ENCODE results near the gene OPRM1. TPM values are rescaled to one million over a fixed set of nuclear protein-coding genes. Genes with fewer than 3 reads are reported as not detected.
"Not testable (repeated sequence)": the region's sequence is repeated elsewhere in the genome, so short reads cannot be mapped to it uniquely, and the experiment has no call there.

Gene OPRM1
- total RNA-seq, 1 donor from 2014 or later, result not detected

DNA sequence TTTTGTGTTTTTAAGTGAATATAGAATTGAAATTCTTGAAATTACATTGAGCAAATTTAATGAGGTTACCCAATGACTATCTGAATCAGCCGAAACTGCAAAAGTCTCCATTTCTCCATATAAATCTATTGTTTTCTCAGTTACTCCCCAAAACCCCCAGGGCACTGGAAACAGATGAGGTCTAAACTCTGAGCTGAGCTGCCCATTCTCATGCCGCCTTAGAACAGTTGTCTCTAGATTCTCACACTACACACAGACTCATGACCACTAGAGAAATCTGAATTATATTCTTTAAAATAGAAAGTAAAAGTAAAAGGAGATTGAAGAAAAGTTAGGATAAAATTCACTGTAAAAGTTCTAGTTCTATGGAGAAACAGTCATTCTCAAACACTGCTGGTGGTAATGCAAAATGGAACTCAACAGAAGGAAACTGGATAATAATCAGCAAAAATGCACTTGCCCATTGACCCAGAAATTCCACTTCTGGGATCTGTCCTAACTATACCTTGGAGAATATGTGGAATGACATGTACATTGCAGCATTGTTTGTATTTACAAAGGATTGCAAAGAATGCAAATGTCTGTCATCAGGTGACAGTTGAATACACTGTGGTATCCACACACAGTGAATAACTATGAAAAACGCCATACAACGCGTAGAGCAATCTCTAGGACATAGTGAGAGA is 192.0 kb downstream of the OPRM1 start:
- intact Hi-C loops (cut with DNase I), result no loop called here
- DNase-seq (ENCODE audit: low spot score), result no peak

DNA sequence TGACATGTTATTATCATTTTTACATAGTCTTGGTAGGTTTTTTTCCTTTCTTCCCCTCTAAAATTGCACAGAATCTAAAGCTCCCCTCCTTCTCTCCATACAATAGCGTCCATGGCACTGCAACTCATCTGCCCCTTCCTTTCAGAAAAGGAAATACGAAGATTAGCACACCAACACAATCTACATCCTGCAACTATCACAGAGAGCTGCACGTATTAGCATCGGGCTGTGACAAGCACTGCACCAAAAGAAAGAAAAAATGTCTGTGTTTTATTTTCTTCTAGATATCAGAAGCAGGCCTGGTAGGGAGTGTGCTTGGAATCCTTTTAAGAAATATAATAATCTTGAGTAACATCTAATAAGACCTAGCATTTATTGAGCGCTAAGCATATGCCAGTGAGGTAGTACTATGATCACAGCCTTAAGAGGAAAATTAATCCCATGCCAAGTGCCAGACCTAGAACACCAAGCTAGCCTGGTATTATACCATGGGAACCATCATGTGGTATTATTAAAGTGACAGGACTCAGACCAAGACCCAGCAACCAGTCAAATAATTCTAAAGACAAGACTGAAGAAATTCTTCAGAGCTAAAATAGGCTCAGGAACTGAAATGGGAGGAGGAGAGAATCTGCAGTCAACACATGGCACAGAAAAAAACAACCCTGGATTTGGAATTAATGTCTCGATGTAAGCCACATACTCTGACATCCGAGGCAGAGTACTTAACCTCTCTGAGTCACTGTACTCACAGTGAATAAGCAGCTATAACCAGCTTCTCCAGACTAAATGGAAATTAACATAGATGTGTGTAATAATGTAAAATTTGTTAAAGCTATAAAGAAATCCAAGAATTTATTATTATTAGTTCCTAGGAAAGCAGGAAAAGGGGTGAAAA is 193.2 kb downstream of the OPRM1 start:
- intact Hi-C loops (cut with DNase I), result no loop called here
- no peak for DNase-seq (ENCODE audit: low spot score)

DNA sequence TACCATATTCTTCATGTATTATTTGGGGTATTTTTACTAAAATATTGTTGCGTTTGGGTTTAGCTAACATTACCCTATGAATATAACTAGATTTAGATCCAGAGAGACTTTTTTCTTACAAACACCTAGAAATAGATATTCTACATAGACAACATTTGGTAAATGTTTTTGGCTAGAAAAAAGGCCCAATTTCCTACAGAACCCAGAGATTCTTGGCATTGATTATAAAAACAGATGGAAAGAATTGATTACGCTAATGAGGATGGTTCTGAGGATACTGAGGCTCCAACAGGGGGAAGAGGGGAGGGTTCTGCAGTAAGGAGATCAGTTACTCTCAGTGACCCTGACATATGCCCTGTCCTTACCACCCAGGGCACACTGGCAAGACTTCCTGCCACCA is 194.3 kb downstream of the OPRM1 start:
- intact Hi-C loops (cut with DNase I), result no loop called here
- no peak for DNase-seq (ENCODE audit: low spot score)

DNA sequence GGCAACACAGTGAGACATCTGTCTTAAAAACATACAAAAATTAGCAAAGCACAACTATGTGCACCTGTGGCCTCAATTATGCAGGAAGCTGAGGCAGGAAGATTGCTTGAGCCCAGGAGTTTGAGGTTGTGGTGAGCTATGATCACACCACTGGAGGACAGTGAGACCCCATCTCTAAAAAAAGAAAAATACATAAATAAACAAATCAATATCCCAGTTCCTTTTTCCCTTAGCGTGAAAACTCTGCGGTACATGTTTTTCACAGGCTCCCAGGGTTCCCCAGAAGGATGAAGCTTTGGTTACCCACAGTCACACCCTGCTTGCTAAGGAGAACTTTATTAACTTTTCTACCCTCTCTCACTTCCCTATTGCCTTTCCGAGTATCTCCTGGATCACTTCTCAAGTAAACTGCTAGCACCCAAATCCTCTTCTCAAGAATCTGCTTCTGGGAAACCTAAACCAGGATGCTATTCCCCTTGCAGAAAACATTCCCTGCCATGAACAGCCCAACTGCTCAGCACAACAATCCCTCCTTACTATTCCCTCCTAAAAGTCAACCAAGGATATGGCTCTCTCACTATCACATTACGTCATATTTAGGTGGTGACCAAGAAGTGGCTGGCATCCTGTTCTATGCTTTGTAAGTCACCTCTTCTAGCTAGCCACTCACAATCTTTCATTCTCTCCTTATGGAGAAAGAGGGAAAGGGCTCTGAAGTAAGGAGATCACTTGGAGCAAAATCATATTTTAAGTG is 195.2 kb downstream of the OPRM1 start:
- intact Hi-C loops (cut with DNase I), result no loop called here

DNA sequence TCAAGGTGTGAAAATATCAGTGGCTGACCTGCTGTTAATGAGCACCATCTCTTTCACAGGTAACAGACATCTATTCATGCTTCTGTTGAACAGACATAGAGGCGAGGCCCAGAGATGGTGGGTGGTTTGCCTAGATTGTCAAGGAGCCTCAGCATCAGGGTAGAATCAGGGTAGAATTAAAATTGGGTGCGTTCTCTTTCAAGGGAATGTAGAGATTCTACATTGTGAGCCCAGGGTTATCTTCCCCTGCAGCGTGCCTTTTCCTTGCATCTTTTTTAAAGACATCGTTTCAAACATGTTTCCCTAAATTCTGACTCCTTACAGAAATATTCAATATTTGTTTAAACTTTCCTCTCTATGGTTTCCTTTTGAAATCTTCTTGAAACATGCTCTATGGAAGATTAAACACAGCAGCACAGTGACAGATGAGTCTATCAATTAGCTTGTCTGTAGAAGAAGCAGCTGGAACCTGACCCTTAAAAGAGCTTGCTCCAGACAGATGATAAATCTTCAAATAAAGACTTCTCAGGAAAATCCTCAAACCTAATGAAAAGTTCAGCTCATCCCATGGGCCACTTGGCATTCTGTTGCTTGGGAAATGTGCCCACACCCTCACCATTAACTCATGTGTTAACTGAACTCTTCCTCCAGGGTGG is 197.7 kb downstream of the OPRM1 start:
- DNase-seq (ENCODE audit: low spot score), result no peak
- intact Hi-C loops (cut with DNase I), result no loop called here

More for the DNA sequence above, 195.2 kb downstream of the OPRM1 start:
- DNase-seq (ENCODE audit: low spot score), result no peak

DNA sequence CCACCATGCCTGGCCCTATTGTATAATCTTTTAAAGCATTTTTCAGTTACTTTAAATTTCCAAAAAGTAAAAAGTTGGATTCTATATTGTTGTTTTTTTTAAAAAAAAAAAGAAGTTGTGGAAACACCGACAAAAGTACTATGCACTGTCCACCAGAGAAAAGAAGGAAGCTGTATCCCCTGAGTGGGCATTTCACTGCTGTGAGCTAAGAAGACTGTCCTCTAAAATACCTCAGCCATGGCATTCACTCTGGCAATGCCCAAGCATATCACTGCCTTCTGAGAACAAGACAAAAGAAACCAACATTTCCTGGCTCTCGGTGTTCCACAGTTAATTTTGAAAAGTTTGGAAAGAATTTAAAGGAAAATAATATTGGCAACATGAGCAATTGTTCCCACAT is 199.8 kb downstream of the OPRM1 start:
- intact Hi-C loops (cut with DNase I), result no loop called here
- DNase-seq (ENCODE audit: low spot score), result no peak

DNA sequence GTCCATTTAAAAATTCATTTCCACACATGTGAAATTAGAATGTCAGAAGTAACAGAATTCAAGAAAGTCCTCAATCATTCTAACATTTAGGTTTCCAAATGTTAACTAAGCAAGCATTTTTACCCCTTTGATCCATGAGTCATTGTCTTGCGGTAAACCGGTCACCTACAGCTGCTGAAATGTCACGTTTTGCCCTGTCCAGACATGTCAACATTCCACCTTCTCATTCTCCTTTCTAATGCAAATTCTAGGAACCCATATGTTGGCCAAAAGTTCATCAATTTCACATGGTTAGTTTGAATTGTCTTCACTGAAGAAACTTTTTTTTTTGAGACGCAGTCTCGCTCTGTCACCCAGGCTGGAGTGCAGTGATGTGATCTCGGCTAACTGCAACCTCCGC is 200.4 kb downstream of the OPRM1 start:
- intact Hi-C loops (cut with DNase I), result no loop called here
- no peak for DNase-seq (ENCODE audit: low spot score)

DNA sequence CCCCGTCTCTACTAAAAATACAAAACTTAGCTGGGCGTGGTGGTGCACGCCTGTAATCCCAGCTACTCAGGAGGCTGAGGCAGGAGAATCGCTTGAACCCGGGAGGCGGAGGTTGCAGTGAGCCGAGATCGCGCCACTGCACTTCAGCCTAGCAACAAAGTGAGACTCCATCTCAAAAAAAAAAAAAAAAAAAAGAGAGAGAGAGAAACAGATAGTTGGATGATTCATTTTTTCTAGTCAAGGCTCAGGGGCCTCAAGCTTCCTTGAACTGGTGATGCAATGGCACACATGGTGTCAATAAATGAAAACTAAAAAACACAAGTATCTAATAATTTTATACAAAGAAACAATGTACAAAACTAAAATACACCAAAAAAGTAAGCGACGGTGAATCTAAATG is 202.0 kb downstream of the OPRM1 start:
- intact Hi-C loops (cut with DNase I); DNase-seq (ENCODE audit: low spot score): not testable (repeated sequence)

DNA sequence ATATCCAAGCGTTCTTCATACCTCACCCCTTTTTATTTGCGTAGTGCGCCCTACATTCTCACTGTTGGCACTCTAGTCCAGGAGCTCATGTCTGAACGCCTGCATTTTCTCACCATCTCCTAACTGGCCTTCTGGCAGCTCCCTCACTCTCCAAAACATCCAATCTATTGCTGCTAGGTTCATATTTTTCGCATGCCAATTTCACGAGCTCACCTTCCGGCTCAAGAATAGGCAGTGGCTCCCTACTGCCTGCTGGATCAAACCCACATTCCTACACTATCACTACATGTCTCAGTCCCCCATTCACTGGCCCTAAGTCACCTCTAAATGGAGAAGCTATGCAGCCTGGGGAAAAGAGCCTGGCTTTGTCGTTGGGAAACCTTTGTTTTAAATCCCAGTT is 202.5 kb downstream of the OPRM1 start:
- DNase-seq (ENCODE audit: low spot score), result no peak
- intact Hi-C loops (cut with DNase I), result no loop called here

DNA sequence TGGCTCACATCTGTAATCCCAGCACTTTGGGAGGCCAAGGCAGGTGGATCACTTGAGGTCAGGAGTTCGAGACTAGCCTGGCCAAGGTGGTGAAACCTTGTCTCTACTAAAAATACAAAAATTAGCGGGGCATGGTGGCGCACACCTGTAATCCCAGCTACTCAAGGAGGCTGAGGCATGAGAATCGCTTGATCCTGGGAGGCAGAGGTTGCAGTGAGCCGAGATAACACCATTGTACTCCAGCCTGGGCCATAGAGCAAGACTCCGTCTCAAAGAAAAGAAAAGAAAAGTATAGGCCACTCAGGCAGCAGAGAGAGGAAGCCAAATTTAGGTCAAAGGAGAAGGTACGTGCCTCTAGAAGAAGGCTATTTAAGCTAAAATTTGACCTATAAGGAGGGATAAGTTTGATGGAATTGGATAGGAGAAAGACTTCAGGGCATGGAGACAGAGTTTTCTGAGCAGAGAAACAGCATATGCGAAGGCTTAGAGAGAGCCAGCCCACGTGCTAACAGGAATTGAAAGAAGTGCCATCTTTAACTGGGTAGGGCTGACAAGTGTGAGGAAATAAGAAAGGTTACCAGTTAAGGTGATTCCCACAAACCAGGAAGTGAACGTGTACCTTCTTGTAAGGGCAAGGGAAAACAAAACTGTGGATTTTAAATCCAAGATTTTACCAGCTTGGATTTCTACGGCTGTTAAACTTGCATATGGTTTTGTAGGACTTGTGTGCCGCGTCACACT is 203.7 kb downstream of the OPRM1 start:
- intact Hi-C loops (cut with DNase I), result no loop called here
- no peak for DNase-seq (ENCODE audit: low spot score)

DNA sequence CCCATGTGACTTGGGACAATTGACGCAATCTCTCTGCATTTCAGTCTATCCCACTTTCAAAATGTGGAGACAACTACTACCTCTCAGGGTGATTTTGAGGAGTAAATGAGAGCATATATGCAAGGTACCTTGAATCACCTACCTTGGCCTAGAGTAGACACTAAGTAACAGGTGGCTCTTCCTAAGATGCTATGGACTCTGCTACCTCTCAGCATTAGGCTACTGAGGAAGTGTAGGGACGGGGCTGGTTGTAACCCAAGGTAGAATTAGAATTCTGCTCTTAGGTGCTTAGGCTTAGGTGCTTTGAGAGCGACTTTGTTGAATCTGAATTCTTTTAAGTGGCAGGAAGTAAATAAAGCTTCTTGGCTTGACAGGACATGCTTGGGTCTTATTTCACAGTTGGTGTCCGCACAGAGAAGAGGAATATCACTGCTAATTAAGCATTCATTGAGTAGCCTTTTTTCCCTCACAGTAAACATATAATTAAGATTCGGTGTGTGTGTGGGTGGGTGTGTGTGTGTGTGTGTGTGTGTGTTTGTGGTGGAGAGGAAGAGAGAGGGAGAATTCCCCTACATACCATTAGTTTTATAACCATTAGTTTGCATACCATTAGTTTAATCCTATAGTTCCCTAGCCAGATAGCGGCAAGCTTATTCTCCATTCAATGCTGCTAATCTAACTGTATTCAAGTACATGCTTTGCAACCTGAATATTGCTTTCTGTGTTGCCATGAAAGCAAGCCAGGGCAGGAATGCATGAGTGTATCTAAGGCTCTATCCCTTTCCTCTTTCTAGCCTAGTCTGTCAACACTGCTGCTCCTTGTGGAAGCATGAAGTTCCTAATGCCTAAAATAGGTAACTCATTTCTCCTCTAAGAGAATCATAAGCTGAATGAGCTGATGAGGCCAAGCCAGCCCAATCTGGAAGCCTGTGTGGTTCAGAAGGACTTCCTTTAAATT is 205.0 kb downstream of the OPRM1 start:
- intact Hi-C loops (cut with DNase I), result no loop called here
- no peak for DNase-seq (ENCODE audit: low spot score)

DNA sequence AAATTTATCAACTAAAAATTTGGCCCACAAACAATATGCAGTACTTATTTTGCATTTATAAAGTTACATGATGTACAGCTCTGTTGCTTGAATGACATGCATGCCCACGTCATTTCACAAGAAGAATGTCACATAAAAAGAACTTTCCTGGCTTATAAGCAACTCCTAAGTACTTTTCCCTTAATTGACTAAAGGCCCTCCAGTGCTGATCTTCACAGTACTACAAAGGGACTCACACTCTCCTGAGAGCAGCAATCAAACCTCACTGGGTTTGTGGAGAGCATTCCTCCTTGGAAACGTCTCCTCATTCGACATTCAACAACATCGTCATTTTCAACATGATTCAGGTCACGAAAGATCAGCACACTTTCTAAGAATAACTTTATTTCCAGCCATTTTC is 206.5 kb downstream of the OPRM1 start:
- intact Hi-C loops (cut with DNase I), result no loop called here
- no peak for DNase-seq (ENCODE audit: low spot score)

DNA sequence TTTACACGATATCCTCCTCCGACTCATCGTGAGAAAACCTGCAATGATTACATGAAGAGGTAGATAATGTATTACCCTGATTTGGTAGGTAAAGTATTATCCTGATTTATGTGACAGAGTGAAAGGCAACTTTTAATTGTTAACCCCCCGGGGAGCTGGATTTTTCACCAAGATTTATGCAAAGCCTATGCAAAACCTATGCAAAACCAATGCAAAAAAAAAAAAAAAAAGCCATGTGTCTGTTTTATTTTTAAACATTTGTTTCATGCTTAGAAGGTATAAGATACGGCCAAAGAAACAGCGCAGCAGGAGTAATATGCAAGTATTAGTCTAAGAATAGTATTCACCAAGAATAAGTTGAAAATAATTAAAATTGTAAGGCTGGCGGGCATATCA is 207.7 kb downstream of the OPRM1 start:
- DNase-seq (ENCODE audit: low spot score), result no peak
- intact Hi-C loops (cut with DNase I), result no loop called here

DNA sequence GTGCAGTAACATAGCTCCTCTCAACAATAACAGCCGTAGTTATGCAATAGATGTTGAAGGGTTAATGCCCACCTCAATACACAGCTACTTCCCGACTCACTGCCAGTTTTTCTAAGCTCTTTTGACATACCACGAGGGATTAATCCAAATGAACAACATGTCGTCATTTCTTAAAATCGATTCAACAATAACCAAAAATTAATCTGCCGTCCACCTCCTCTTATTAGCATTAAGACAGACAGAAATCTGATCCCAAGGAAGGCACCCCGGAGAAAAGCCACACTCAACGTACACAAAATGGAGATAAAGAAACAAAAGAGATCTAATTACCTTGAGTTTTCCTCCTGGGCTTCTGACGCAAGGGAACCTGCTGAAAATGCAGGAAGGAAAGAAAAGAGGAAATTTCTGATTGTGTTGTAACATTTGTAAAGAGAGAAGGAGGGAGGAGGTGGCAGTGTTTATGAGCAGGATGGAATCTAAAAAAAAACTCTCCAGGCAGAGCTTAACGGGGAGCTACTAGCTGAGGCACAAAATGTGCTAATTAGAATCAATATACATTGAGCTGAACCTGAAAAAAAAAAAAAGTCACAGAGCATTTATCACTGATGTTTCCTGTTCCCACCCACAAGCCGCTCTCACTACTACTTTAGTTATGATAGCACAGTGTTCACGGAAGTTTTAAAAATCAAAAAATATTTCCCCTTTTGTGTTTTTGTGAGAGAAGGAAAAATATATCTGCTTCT is 208.2 kb downstream of the OPRM1 start:
- intact Hi-C loops (cut with DNase I), result no loop called here
- DNase-seq (ENCODE audit: low spot score), result no peak

DNA sequence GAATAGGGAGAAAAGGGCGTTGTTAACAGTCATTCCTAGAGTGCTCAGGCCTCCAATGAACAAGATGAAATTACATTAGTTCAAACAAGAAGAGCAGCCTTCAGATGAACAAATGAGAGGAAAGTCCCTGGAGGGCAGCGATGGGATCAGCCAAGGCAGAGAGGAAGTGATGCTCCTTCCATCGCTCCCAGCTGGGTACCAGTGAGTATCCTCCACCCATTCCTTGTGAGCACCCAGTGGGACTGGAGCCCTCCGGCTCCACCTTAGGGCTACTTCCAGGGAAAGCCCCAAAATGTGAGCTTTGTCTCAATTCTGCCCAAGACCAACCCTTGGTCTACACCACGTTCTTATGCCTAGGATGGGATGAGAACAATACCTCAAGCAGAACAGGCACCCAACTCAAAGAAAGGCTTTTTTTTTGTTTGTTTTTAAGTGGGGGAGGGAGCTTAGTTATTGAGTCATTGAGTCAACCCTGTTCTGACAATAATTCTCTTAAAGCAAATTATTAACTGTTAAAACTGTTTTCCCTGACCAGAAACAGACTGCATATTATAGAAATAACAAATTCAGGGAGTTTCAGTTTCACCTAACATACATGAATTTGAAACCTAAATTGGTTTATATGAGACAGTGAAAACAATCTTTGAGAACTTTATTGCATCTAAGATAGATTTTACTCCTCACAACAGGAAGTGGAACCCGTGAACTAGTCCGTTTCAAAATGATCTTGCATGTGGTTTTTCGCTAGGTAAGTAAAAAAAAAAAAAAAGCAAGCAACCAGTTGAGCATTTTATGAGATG is 210.7 kb downstream of the OPRM1 start:
- no peak for DNase-seq (ENCODE audit: low spot score)
- intact Hi-C loops (cut with DNase I), result no loop called here

DNA sequence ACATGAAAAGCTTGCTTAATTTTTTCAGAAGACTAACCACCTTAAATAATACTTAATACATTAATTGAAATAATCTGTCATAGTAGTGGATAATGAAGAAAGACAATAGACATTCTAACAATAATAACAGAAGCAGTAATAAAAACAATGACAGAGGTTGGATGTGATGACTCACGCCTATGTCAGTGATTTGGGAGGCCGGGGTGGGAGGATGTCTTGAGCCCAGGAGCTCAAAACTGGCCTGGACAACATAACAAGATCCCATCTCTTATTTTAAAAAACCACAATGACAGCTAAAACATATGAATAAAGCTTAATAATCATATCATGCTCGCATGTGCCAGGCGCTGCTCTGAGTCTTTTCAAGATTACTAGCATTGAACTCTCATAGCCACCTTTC is 212.1 kb downstream of the OPRM1 start:
- intact Hi-C loops (cut with DNase I), result no loop called here
- DNase-seq (ENCODE audit: low spot score), result no peak

DNA sequence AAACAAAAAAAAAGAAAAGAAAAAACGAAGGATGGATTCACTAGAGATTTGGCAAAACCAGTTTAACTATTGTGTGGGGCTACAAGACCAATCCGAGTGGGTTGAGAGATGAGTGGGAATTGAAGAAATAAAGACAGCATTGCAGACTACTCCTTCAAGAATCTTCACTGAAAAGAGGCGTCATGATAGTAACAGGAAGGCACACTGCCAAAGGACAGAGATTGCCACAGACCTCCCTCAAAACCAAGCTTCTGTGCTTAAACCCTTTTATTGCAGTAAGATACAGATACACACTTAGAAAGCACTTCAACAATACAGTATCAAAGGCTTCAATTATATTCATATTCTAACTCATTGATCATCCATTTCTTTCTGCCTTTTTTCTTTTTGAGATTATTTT is 213.6 kb downstream of the OPRM1 start:
- intact Hi-C loops (cut with DNase I), result no loop called here
- no peak for DNase-seq (ENCODE audit: low spot score)
